ENCODE results near the gene FZD4. TPM values are rescaled to one million over a fixed set of nuclear protein-coding genes. Genes with fewer than 3 reads are reported as not detected.

FZD4 gene
- total RNA-seq, 2 experiments from 2014 or later: 0.17 TPM; not detected in 1

DNA sequence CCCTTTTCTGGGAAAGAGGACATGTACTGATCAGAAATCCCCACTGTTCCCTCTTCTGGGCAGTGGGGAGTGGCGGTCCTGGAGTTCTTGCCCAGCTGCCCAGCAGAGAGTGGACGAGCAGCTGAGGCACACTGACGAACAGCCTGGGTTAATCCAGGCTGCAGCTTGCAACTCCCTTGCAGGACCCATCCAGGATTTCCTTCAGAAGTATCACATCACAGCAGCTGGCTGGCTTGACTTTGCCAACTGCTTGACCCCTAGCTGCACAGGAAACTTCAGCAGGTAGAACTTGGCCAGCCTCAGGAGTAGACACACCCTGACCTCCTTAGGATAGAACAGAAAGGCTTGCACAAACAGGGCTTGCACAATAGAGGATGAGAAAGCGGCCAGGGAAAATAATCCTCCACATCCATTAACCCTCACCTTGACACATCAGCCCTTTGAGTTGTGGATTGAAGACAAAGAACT lies 27.9 kb upstream of the FZD4 start:
- no peak overlapping the region for H3K27ac ChIP-seq (ENCODE audit: low read depth, low read length, poor library complexity, severe bottlenecking)
- intact Hi-C loops (cut with micrococcal nuclease; ENCODE audit: unreplicated experiment): no loop called here
- no peak overlapping the region for H2AFZ ChIP-seq (ENCODE audit: low read length)
- H3K4me1 ChIP-seq (ENCODE audit: insufficient read depth, low read length, poor library complexity, severe bottlenecking): no peaks in the 10 kb centered on the region
- H4K20me1 ChIP-seq (ENCODE audit: insufficient read depth, low read length): no peaks in the 10 kb centered on the region
- BruUV-seq (replicated peaks): no TSS peak
- no peak for DNase-seq (ENCODE audit: low spot score)
- no peaks in the 10 kb centered on the region for H3K79me2 ChIP-seq (ENCODE audit: insufficient read depth, low read depth, low read length)
- no peaks in the 10 kb centered on the region for H3K36me3 ChIP-seq (ENCODE audit: insufficient read depth, low read length)
- CTCF ChIA-PET (ENCODE audit: unreplicated experiment): no interaction called here
- TF ChIP-seq EZH2phosphoT487 (IDR thresholded peaks at IDR 0.05; ENCODE audit: borderline replicate concordance, low read depth, low read length) (no peak), CTCF (conservative IDR thresholded peaks at IDR 0.05; ENCODE audit: low read length) (no peak)
- no peak overlapping the region for H3K4me2 ChIP-seq (ENCODE audit: low read length)
- no peak overlapping the region for H3K4me3 ChIP-seq (ENCODE audit: low read depth, low read length, poor library complexity, severe bottlenecking)
- POLR2A ChIA-PET: no interaction called here
- H3K9me2 ChIP-seq (ENCODE audit: insufficient read depth, low read length): no peaks in the 10 kb centered on the region
- H3K9me3 ChIP-seq (ENCODE audit: low read length): no peaks in the 10 kb centered on the region

DNA sequence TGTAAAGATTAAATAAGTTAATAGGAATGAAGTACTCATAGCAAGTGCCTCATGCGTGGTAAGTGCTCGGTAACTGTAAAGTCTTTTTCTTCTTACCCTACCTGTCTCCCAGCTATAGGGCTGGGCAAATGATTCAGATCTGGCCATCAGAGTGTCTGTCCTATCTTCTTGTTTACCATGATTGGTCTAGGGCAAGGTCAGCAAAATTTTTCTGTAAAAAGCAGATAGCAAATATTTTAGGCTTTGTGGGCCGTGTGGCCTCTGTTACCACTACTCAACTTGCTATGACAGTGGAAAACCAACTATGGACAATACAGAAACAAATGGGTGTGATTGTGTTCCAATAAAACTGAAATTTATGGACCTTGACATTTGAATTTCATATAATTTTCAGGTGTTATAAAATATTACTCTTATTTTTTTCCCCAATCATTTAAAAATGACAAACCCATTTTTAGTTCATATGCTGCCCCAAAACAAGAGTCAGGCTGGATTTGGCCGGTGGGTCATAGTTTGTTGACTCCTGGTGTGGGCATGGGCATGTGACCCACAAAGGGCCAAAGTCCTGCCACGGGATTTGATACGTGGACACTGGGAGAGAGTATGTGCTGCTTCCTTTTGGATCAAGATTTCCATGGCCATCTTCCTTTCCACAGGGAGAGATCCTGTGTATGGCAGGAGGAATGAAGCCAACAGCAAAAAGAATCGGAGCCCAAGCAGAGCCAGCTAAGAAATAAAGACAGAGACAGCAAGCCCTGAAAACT lies 26.8 kb upstream of the FZD4 start:
- no peak for TF ChIP-seq CTCF (conservative IDR thresholded peaks at IDR 0.05; ENCODE audit: low read length)
- no peak for TF ChIP-seq EZH2phosphoT487 (IDR thresholded peaks at IDR 0.05; ENCODE audit: borderline replicate concordance, low read depth, low read length)
- intact Hi-C loops (cut with micrococcal nuclease; ENCODE audit: unreplicated experiment): no loop called here
- H3K4me2 ChIP-seq (ENCODE audit: low read length): no peak overlapping the region
- H3K36me3 ChIP-seq (ENCODE audit: insufficient read depth, low read length): no peaks in the 10 kb centered on the region
- no peak for DNase-seq (ENCODE audit: low spot score)
- H2AFZ ChIP-seq (ENCODE audit: low read length): no peak overlapping the region
- no peak overlapping the region for H3K4me3 ChIP-seq (ENCODE audit: low read depth, low read length, poor library complexity, severe bottlenecking)
- no peaks in the 10 kb centered on the region for H3K9me3 ChIP-seq (ENCODE audit: low read length)
- no TSS peak for BruUV-seq (replicated peaks)
- H3K27ac ChIP-seq (ENCODE audit: low read depth, low read length, poor library complexity, severe bottlenecking): no peak overlapping the region
- CTCF ChIA-PET (ENCODE audit: unreplicated experiment): no interaction called here
- H4K20me1 ChIP-seq (ENCODE audit: insufficient read depth, low read length): no peaks in the 10 kb centered on the region
- H3K4me1 ChIP-seq (ENCODE audit: insufficient read depth, low read length, poor library complexity, severe bottlenecking): no peaks in the 10 kb centered on the region
- POLR2A ChIA-PET: interaction anchor here (0.7 kb wide), 1 partner anchor 311 kb away, joined by 3 read pairs; no protein-coding TSS in a partner anchor
- H3K9me2 ChIP-seq (ENCODE audit: insufficient read depth, low read length): no peaks in the 10 kb centered on the region
- H3K79me2 ChIP-seq (ENCODE audit: insufficient read depth, low read depth, low read length): no peaks in the 10 kb centered on the region

Data from OCI-LY7 (cell line).